WTC11 (cell line): ENCODE results near the gene PPP3CA.

Experiments used
- CBFB ChIP-seq: sonication (generic); formaldehyde crosslinking; IDR thresholded peaks from 2 replicates; pipeline ENCODE4 v1.8.1; 2022; ENCODE audit warnings: mild to moderate bottlenecking, low read depth, missing genetic modification reagents
- FOXJ3 ChIP-seq: sonication (generic); formaldehyde crosslinking; IDR thresholded peaks from 2 replicates; pipeline ENCODE4 v1.9.0; 2021; ENCODE audit warnings: missing genetic modification reagents, mild to moderate bottlenecking, borderline replicate concordance
- KAT7 ChIP-seq: sonication (generic); formaldehyde crosslinking; IDR thresholded peaks from 2 replicates; pipeline ENCODE4 v1.8.1; 2023; ENCODE audit warnings: missing genetic modification reagents, mild to moderate bottlenecking, borderline replicate concordance
- NR2C2 ChIP-seq: sonication (generic); formaldehyde crosslinking; IDR thresholded peaks from 2 replicates; pipeline ENCODE4 v1.8.0; 2022; ENCODE audit warnings: mild to moderate bottlenecking, missing genetic modification reagents
- PRRX2 ChIP-seq: fragments of 250-450 bp; sonication (Bioruptor Pico); IDR thresholded peaks from 2 replicates; pipeline ENCODE4 v1.8.0; 2021; ENCODE audit warnings: mild to moderate bottlenecking
- SMAD3 ChIP-seq: sonication (generic); formaldehyde crosslinking; IDR thresholded peaks from 2 replicates; pipeline ENCODE4 v1.8.0; 2022; ENCODE audit warnings: missing genetic modification reagents, mild to moderate bottlenecking, borderline replicate concordance
- SP1 ChIP-seq: sonication (generic); formaldehyde crosslinking; conservative IDR thresholded peaks from 2 replicates; pipeline ENCODE4 v1.8.1; 2022; ENCODE audit warnings: missing genetic modification reagents
- USF2 ChIP-seq: sonication (generic); formaldehyde crosslinking; IDR thresholded peaks from 2 replicates; pipeline ENCODE4 v1.8.1; 2023; ENCODE audit warnings: mild to moderate bottlenecking, missing genetic modification reagents, moderate library complexity
- ZNF219 ChIP-seq: sonication (generic); formaldehyde crosslinking; IDR thresholded peaks from 2 replicates; pipeline ENCODE4 v1.8.0; 2023; ENCODE audit warnings: missing genetic modification reagents, mild to moderate bottlenecking, borderline replicate concordance
- TF ChIP-seq, protein P1 (sequence below): fragments of 200-600 bp; IDR thresholded peaks from 2 replicates; pipeline ENCODE4 v1.8.0; 2022; ENCODE audit warnings: antibody characterized with exemption
- TF ChIP-seq, protein P2 (sequence below): sonication (generic); formaldehyde crosslinking; conservative IDR thresholded peaks from 2 replicates; pipeline ENCODE4 v1.8.1; 2022; ENCODE audit warnings: mild to moderate bottlenecking, missing genetic modification reagents
- TF ChIP-seq, protein P3 (sequence below): sonication (generic); formaldehyde crosslinking; IDR thresholded peaks from 2 replicates; pipeline ENCODE4 v1.8.0; 2022; ENCODE audit warnings: missing genetic modification reagents
- TF ChIP-seq, protein P4 (sequence below): sonication (generic); formaldehyde crosslinking; IDR thresholded peaks from 2 replicates; pipeline ENCODE4 v1.8.1; 2022; ENCODE audit warnings: low read depth, missing genetic modification reagents, borderline replicate concordance

- TF ChIP-seq, protein P1, sequence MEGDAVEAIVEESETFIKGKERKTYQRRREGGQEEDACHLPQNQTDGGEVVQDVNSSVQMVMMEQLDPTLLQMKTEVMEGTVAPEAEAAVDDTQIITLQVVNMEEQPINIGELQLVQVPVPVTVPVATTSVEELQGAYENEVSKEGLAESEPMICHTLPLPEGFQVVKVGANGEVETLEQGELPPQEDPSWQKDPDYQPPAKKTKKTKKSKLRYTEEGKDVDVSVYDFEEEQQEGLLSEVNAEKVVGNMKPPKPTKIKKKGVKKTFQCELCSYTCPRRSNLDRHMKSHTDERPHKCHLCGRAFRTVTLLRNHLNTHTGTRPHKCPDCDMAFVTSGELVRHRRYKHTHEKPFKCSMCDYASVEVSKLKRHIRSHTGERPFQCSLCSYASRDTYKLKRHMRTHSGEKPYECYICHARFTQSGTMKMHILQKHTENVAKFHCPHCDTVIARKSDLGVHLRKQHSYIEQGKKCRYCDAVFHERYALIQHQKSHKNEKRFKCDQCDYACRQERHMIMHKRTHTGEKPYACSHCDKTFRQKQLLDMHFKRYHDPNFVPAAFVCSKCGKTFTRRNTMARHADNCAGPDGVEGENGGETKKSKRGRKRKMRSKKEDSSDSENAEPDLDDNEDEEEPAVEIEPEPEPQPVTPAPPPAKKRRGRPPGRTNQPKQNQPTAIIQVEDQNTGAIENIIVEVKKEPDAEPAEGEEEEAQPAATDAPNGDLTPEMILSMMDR: no peak
- TF ChIP-seq, protein P2, sequence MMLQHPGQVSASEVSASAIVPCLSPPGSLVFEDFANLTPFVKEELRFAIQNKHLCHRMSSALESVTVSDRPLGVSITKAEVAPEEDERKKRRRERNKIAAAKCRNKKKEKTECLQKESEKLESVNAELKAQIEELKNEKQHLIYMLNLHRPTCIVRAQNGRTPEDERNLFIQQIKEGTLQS (CRISPR knock-in tag): no peak
- no peak for TF ChIP-seq CBFB (CRISPR knock-in tag)
- TF ChIP-seq SMAD3 (CRISPR knock-in tag): no peak
- TF ChIP-seq ZNF219 (CRISPR knock-in tag): no peak
- TF ChIP-seq PRRX2: no peak
- TF ChIP-seq FOXJ3: no peak
- TF ChIP-seq, protein P3, sequence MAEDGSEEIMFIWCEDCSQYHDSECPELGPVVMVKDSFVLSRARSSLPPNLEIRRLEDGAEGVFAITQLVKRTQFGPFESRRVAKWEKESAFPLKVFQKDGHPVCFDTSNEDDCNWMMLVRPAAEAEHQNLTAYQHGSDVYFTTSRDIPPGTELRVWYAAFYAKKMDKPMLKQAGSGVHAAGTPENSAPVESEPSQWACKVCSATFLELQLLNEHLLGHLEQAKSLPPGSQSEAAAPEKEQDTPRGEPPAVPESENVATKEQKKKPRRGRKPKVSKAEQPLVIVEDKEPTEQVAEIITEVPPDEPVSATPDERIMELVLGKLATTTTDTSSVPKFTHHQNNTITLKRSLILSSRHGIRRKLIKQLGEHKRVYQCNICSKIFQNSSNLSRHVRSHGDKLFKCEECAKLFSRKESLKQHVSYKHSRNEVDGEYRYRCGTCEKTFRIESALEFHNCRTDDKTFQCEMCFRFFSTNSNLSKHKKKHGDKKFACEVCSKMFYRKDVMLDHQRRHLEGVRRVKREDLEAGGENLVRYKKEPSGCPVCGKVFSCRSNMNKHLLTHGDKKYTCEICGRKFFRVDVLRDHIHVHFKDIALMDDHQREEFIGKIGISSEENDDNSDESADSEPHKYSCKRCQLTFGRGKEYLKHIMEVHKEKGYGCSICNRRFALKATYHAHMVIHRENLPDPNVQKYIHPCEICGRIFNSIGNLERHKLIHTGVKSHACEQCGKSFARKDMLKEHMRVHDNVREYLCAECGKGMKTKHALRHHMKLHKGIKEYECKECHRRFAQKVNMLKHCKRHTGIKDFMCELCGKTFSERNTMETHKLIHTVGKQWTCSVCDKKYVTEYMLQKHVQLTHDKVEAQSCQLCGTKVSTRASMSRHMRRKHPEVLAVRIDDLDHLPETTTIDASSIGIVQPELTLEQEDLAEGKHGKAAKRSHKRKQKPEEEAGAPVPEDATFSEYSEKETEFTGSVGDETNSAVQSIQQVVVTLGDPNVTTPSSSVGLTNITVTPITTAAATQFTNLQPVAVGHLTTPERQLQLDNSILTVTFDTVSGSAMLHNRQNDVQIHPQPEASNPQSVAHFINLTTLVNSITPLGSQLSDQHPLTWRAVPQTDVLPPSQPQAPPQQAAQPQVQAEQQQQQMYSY (CRISPR knock-in tag): no peak
- TF ChIP-seq KAT7 (CRISPR knock-in tag): no peak
- TF ChIP-seq NR2C2 (CRISPR knock-in tag): no peak
- TF ChIP-seq SP1 (CRISPR knock-in tag): no peak
- no peak for TF ChIP-seq USF2
- TF ChIP-seq, protein P4, sequence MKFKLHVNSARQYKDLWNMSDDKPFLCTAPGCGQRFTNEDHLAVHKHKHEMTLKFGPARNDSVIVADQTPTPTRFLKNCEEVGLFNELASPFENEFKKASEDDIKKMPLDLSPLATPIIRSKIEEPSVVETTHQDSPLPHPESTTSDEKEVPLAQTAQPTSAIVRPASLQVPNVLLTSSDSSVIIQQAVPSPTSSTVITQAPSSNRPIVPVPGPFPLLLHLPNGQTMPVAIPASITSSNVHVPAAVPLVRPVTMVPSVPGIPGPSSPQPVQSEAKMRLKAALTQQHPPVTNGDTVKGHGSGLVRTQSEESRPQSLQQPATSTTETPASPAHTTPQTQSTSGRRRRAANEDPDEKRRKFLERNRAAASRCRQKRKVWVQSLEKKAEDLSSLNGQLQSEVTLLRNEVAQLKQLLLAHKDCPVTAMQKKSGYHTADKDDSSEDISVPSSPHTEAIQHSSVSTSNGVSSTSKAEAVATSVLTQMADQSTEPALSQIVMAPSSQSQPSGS (CRISPR knock-in tag): no peak
Observed at GRCh38 chr4:100977746-100978397, 369.5 kb downstream of the PPP3CA start.
